Gastrocnemius medialis (tissue), 4 donors: ENCODE data around the gene LRMDA. TPM values are rescaled to one million over a fixed set of nuclear protein-coding genes. Genes with fewer than 3 reads are reported as not detected.
A peak's percentile ranks its signal among the peaks of the same experiment; 100 is the strongest.

Experiments
- ATAC-seq, 2 donors: fragments of 150-250 bp; one replicate each; pipeline ENCODE4 v1.9.1; 2016
- DNase-seq, 2 donors: peaks; one replicate each; pipeline ENCODE4 v3.0.0-alpha.2; 2019
- H3K27ac ChIP-seq, 4 donors: fragments of 200-600 bp; sonication (generic); 1 replicate in 1 of 4; 2 replicates in 3 of 4; pipeline ENCODE4 v1.5.1; 2016 to 2018; ENCODE audit warnings: mild to moderate bottlenecking in 2 of 4, moderate library complexity in 1 of 4
- H3K27me3 ChIP-seq, 3 donors: fragments of 200-600 bp; sonication (generic) in 2 of 3; 1 replicate in 1 of 3; 2 replicates in 2 of 3; pipeline versions ENCODE4 v1.5.1 to v1.6.0; 2016 to 2019; ENCODE audit warnings: mild to moderate bottlenecking in 1 of 3, moderate library complexity in 1 of 3
- H3K36me3 ChIP-seq, 2 donors: fragments of 200-600 bp; sonication (generic) in 1 of 2; one replicate each; pipeline ENCODE4 v1.5.1; 2017 to 2018
- H3K4me1 ChIP-seq, 2 donors: fragments of 200-600 bp; sonication (generic) in 1 of 2; one replicate each; pipeline ENCODE4 v1.5.1; 2016 to 2017; ENCODE audit warnings: mild to moderate bottlenecking in 2 of 2
- H3K4me3 ChIP-seq, 4 donors: fragments of 200-600 bp; sonication (generic) in 3 of 4; 1 replicate in 1 of 4; 2 replicates in 3 of 4; pipeline ENCODE4 v1.5.1; 2016 to 2019; ENCODE audit warnings: mild to moderate bottlenecking in 2 of 4
- H3K9me3 ChIP-seq, 3 donors: fragments of 200-600 bp; sonication (generic) in 2 of 3; 1 replicate in 1 of 3; 2 replicates in 2 of 3; pipeline ENCODE4 v1.5.1; 2016 to 2019
- CTCF ChIP-seq, 5 experiments: fragments of 450-650 bp in 3 of 5; fragments of 200-600 bp in 2 of 5; sonication (generic) in 2 of 5; IDR thresholded peaks in 4 of 5; conservative IDR thresholded peaks in 1 of 5; 1 replicate in 4 of 5; 2 replicates in 1 of 5; pipeline ENCODE4 v1.5.1; 2016 to 2019; ENCODE audit warnings: antibody characterized with exemption in 5 of 5, mild to moderate bottlenecking in 3 of 5, moderate library complexity in 3 of 5
- POLR2A ChIP-seq, 2 donors: fragments of 450-650 bp; IDR thresholded peaks; one replicate each; pipeline ENCODE4 v1.6.1; 2017; ENCODE audit warnings: antibody characterized with exemption in 2 of 2, mild to moderate bottlenecking in 2 of 2, moderate library complexity in 2 of 2
- in situ Hi-C, 4 donors: fragments of 200-750 bp; cut with MboI; loops; one replicate each; pipeline versions ENCODE4 v1.15.0 to v1.8.0; 2017; ENCODE audit warnings: low sequenced_read_pairs in 4 of 4
- intact Hi-C: fragments of 100-400 bp; cut with DNase I; formaldehyde crosslinking; loops from one replicate; pipeline ENCODE4 v1.15.1; 2023; ENCODE audit warnings: low total_unique reads
- total RNA-seq, 4 donors: library from RNA; depleted of rRNA; stranded (reverse); fragments of >200 nt; gene quantifications; one replicate each; pipeline versions ENCODE4 v1.1.0 to v1.2.3, GENCODE V29; 2016

Gene LRMDA
- total RNA-seq, 4 donors from 2014 or later: 0.80 to 4.5 (median 1.4) TPM

GRCh38 chr10:75653761-75654160 lies 222.3 kb downstream of the LRMDA start:
- Histone ChIP-seq H3K36me3 (no peaks in the 10 kb centered on the region), H3K9me3 (no peaks in the 10 kb centered on the region), H3K4me1 (peaks cover 0 to 15% of the 10 kb centered on the region in 2 donors), H3K27me3 (no peaks in the 10 kb centered on the region), H3K27ac (no peak overlapping the region), H3K4me3 (no peak overlapping the region)
- no peak for DNase-seq
- no peak for ATAC-seq
- intact Hi-C loops: no loop called here
- TF ChIP-seq CTCF (IDR thresholded peaks at IDR 0.05 in 4 of 5, conservative IDR thresholded peaks at IDR 0.05 in 1 of 5) (no peak), POLR2A (IDR thresholded peaks at IDR 0.05) (no peak)
- in situ Hi-C loops: no loop called here

GRCh38 chr10:75654171-75654771 lies 222.8 kb downstream of the LRMDA start:
- ATAC-seq: no peak
- TF ChIP-seq POLR2A (IDR thresholded peaks at IDR 0.05): no peak
- TF ChIP-seq CTCF (IDR thresholded peaks at IDR 0.05 in 4 of 5, conservative IDR thresholded peaks at IDR 0.05 in 1 of 5): no peak
- no peaks in the 10 kb centered on the region for H3K27me3 ChIP-seq
- H3K36me3 ChIP-seq: no peaks in the 10 kb centered on the region
- H3K27ac ChIP-seq: no peak overlapping the region
- no peaks in the 10 kb centered on the region for H3K9me3 ChIP-seq
- H3K4me1 ChIP-seq: peaks cover 0 to 15% of the 10 kb centered on the region in 2 donors
- in situ Hi-C loops (no loop called here), intact Hi-C loops (no loop called here)
- no peak for DNase-seq
- H3K4me3 ChIP-seq: no peak overlapping the region

GRCh38 chr10:75654772-75655171 lies 223.3 kb downstream of the LRMDA start:
- intact Hi-C loops: no loop called here

GRCh38 chr10:75655791-75656451 lies 224.5 kb downstream of the LRMDA start:
- ATAC-seq (peak in 1 of 2 donors; percentile 21), DNase-seq (peak in 1 of 2 donors; percentile 20)
- Histone ChIP-seq H3K27me3 (peaks cover 0 to 3% (median 0%) of the 10 kb centered on the region in 3 donors), H3K9me3 (no peaks in the 10 kb centered on the region), H3K27ac (peak overlapping the region in 1 of 4 donors; percentile 10), H3K36me3 (no peaks in the 10 kb centered on the region), H3K4me1 (peaks cover 0 to 15% of the 10 kb centered on the region in 2 donors), H3K4me3 (no peak overlapping the region)
- TF ChIP-seq POLR2A (IDR thresholded peaks at IDR 0.05): no peak
- no peak for TF ChIP-seq CTCF (IDR thresholded peaks at IDR 0.05 in 4 of 5, conservative IDR thresholded peaks at IDR 0.05 in 1 of 5)
- intact Hi-C loops (no loop called here), in situ Hi-C loops (no loop called here)

More at GRCh38 chr10:75654772-75655171, 223.3 kb downstream of the LRMDA start:
- H3K36me3 ChIP-seq: no peaks in the 10 kb centered on the region
- ATAC-seq (peak in 1 of 2 donors; percentile 58), DNase-seq (peak in 1 of 2 donors; percentile 15)
- H3K27ac ChIP-seq: peak overlapping the region in 1 of 4 donors; percentile 10
- peaks cover 0 to 3% (median 0%) of the 10 kb centered on the region in 3 donors for H3K27me3 ChIP-seq
- no peaks in the 10 kb centered on the region for H3K9me3 ChIP-seq
- TF ChIP-seq CTCF (IDR thresholded peaks at IDR 0.05 in 4 of 5, conservative IDR thresholded peaks at IDR 0.05 in 1 of 5) (no peak), POLR2A (IDR thresholded peaks at IDR 0.05) (no peak)
- H3K4me1 ChIP-seq: peaks cover 0 to 15% of the 10 kb centered on the region in 2 donors
- in situ Hi-C loops: no loop called here
- no peak overlapping the region for H3K4me3 ChIP-seq
